Fibroblast of the aortic adventitia (primary cell): ENCODE data around the gene UBE2Q1. TPM values are rescaled to one million over a fixed set of nuclear protein-coding genes. Genes with fewer than 3 reads are reported as not detected.
A peak's percentile ranks its signal among the peaks of the same experiment; 100 is the strongest.

Experiments used
- DNase-seq: peaks from one replicate; pipeline ENCODE4 v3.0.0-alpha.2; 2010; ENCODE audit warnings: low read depth
- H3K4me3 ChIP-seq: 2 replicates; pipeline ENCODE4 v1.5.1; 2011; ENCODE audit warnings: low read depth, mild to moderate bottlenecking, control low read depth, low read length, moderate library complexity
- total RNA-seq: library from RNA; depleted of rRNA; stranded (reverse); fragments of >200 nt; gene quantifications from 2 replicates; pipeline ENCODE4 v1.2.3, GENCODE V29; 2012; ENCODE audit warnings: low replicate concordance
- TF ChIP-seq, protein P1 (sequence below): IDR thresholded peaks from 2 replicates; pipeline ENCODE4 v1.5.1; 2011; ENCODE audit warnings: mild to moderate bottlenecking, low read length, control low read depth, inconsistent platforms; ENCODE audit not compliant: insufficient read depth

Gene UBE2Q1
- 18.6 and 26.1 TPM in 2 replicates for total RNA-seq

DNA sequence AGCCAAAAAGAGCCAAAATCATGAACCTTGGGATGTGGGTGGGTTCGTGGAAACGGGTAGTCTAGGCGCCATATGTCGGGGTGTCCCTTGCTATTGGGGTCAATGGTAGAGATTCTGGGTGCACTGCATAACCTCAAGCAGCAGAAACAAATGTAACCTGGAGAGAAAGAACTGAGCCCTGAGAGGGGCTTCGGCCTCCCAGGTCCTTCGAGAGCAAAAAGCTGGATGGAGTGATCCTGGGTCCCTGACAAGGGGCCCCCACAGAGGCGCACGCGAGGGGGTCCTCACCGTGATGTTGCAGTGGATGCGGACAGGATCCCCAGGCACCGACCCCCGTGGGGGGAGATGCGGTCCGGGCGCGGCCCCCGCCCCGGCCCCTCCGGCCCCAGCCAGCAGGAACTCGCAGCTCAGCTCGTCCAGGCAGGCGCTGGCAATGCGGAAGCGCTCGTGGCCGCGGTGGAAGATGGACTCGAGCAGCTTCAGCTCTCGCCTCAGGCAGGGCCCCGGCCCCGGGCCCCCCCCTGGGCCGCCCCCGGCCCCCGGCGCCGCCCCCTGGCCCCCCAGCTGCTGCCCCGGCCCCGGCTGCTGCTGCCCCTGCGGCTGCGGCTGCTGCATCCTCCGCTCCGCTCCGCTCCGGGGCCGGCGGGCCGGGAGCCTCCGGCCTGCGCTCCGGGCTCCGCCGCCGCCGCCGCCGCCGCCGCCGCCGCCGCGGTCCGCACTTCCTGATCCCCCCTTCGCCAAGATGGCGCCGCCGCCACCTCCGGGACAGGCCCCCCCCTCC lies at the start of gene UBE2Q1:
Gene UBE2Q1, minus strand, starts transcription at position 724 of the 781 bp plus-strand sequence. Its CDS starts 109 bp downstream, at position 615.
- DNase-seq, result no peak
- TF ChIP-seq, protein P1, sequence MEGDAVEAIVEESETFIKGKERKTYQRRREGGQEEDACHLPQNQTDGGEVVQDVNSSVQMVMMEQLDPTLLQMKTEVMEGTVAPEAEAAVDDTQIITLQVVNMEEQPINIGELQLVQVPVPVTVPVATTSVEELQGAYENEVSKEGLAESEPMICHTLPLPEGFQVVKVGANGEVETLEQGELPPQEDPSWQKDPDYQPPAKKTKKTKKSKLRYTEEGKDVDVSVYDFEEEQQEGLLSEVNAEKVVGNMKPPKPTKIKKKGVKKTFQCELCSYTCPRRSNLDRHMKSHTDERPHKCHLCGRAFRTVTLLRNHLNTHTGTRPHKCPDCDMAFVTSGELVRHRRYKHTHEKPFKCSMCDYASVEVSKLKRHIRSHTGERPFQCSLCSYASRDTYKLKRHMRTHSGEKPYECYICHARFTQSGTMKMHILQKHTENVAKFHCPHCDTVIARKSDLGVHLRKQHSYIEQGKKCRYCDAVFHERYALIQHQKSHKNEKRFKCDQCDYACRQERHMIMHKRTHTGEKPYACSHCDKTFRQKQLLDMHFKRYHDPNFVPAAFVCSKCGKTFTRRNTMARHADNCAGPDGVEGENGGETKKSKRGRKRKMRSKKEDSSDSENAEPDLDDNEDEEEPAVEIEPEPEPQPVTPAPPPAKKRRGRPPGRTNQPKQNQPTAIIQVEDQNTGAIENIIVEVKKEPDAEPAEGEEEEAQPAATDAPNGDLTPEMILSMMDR, result no peak
- H3K4me3 ChIP-seq, result peak within 1 kb of the TSS; percentile 94

DNA sequence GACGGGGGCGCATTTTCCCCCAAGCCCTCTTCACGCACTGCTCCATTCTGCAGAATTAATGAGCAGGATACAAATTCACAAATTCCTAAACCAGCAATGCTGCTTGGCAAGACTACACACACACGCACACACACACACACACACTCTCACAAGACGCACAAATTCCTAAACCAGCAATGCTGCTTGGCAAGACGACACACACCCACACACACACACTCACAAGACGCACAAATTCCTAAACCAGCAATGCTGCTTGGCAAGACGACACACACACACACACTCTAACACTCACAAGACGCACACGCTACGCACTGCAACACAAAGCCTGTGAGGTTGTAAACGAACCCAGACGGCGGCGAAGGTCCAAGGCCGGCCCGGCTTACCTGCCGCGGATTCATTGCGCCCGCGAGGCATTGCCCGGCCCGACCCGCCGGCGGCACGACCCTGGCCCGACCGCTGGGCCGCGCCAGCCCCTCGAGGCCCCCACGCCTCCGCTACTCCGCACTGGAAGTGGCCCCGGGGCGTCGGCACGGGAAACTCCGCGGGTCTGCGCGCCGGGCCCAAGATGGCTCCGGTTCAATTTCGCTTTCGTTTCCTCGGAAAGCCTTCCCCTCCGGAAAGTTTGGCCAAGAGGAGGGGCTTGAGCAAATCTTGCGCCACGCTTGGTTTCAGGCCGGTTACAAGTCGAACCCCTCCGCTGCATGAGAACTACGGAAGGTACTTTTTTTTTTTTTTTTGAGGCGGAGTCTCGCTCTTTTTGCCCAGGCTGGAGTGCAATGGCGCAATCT lies 49.3 kb upstream of the UBE2Q1 start, which contains the start of gene ADAR:
Gene ADAR, minus strand, starts transcription at position 578 of the 788 bp plus-strand sequence. Its CDS starts 180 bp downstream, at position 398.
- TF ChIP-seq, protein P1, result no peak
- peak within 1 kb of the TSS; percentile 85 for H3K4me3 ChIP-seq
- DNase-seq, result peak; percentile 99

DNA sequence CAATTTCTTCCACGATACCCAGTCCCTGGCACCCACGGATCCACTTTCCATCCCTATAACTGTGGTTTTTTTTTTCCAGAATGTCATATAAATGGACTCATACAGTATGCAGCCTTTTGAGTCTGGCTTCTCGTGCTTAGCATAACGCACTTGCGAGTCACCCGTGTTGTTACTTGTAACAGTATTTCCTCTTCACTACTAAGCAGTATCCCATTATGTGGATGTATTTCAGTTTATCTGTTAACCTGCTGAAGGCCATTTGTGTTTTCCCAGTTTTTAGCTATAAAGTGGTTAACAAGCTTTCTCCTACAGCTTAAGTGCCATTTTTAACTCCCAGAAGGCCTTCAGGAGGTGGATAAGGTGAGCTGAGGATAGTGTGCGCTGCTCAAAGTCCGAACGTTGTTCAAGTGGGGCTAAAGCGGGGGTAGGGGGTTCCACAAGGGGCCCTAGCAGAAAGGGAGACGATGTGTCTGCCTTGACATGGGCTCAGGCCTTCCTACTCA lies 48.7 kb upstream of the UBE2Q1 start:
- TF ChIP-seq, protein P1, result no peak
- H3K4me3 ChIP-seq, result peak overlapping the region; percentile 85
- DNase-seq, result peak; percentile 62

GRCh38 chr1:154605534-154605933 lies 47.1 kb upstream of the UBE2Q1 start:
- H3K4me3 ChIP-seq, result no peak overlapping the region
- DNase-seq, result no peak
- TF ChIP-seq, protein P1, result no peak

DNA sequence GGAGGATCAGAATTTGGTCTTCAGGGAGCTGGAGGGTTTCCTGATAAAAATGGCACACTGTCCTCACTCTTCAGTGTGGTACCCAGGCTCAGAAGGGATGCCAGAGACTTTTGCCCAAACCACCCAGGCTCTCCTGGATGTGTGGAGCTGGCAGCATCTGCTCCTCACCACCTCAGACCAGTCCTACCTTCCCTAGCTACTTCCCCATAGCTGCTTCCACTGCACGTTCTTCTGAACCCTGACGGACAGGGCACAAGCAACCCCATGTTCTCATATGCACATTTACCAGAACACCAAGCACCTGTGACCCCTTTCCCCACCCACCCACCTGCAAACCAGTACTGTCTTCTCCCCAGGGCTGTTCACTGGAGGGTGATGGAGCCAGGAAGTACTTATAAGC lies 44.9 kb upstream of the UBE2Q1 start:
- DNase-seq, result no peak
- TF ChIP-seq, protein P1, result no peak
- H3K4me3 ChIP-seq, result no peak overlapping the region

DNA sequence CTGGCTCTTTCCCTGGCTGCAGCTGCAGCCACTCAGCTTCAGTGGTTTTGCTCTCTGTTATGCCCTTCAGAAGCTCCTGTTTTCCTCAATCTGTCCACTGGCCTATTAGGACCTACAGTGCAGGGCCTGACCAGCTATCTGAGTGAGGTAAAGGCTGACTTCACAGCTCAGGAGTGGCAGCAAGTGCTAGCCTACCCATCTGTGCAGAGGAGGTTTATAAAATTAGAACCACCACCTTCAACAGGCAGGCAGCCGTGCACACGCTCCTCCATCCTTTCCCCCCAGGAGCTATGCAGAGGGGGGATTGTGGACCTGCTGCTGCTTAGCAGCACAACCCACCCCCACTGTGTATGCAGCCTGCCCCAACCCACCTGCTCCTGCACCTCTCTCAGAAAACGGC lies 41.2 kb upstream of the UBE2Q1 start:
- H3K4me3 ChIP-seq, result no peak overlapping the region
- TF ChIP-seq, protein P1, result no peak
- peak; percentile 28 for DNase-seq
